SU-DHL-6 (cell line): ENCODE results near the gene RNF19B.

Experiments
- H2AFZ ChIP-seq: fragments of 200-600 bp; sonication (generic); 2 replicates; pipeline ENCODE4 v1.6.1; 2014; ENCODE audit warnings: low read depth, mild to moderate bottlenecking, moderate library complexity, mixed read lengths, antibody characterized with exemption, low read length; ENCODE audit not compliant: severe bottlenecking
- H3F3A ChIP-seq: fragments of 200-600 bp; shearing (Covaris generic); 2 replicates; pipeline ENCODE4 v1.6.0; 2016; ENCODE audit warnings: antibody characterized with exemption, mild to moderate bottlenecking; ENCODE audit not compliant: insufficient read depth
- H3K27ac ChIP-seq: fragments of 200-600 bp; sonication (generic); 2 replicates; pipeline ENCODE4 v1.5.1; 2016; ENCODE audit warnings: low read depth, mild to moderate bottlenecking, low read length, moderate library complexity, mixed read lengths
- H3K27me3 ChIP-seq: fragments of 200-600 bp; sonication (generic), shearing (Covaris generic); 2 replicates; pipeline ENCODE4 v1.6.0; 2014; ENCODE audit warnings: mild to moderate bottlenecking, low read length
- H3K36me3 ChIP-seq: fragments of 200-600 bp; sonication (generic); 2 replicates; pipeline ENCODE4 v1.6.1; 2014; ENCODE audit warnings: mild to moderate bottlenecking, low read length, mixed read lengths
- H3K4me2 ChIP-seq: fragments of 300-600, 200-600 bp; shearing (Covaris generic), sonication (generic); 2 replicates; pipeline ENCODE4 v1.6.0; 2014; ENCODE audit warnings: low read length, low read depth, mild to moderate bottlenecking; ENCODE audit not compliant: poor library complexity, severe bottlenecking
- H3K4me3 ChIP-seq: fragments of 200-600 bp; sonication (generic); 2 replicates; pipeline ENCODE4 v1.5.1; 2014; ENCODE audit warnings: antibody characterized with exemption, low read length, mild to moderate bottlenecking, mixed read lengths; ENCODE audit not compliant: insufficient read depth, poor library complexity, severe bottlenecking
- H3K79me2 ChIP-seq: fragments of 200-600 bp; sonication (generic); 2 replicates; pipeline ENCODE4 v1.6.1; 2014; ENCODE audit warnings: mild to moderate bottlenecking, low read length, moderate library complexity; ENCODE audit not compliant: insufficient read depth
- H3K9ac ChIP-seq: fragments of 200-600 bp; sonication (generic); 2 replicates; pipeline ENCODE4 v1.7.0; 2014; ENCODE audit warnings: mild to moderate bottlenecking, low read length
- H3K9me2 ChIP-seq: fragments of 200-600 bp; sonication (generic); replicated peaks from 2 replicates; pipeline ENCODE4 v1.6.1; 2014; ENCODE audit warnings: low read length; ENCODE audit not compliant: insufficient read depth
- H3K9me3 ChIP-seq: fragments of 200-600 bp; sonication (generic); 2 replicates; pipeline ENCODE4 v1.6.1; 2014; ENCODE audit warnings: low read length, mixed read lengths; ENCODE audit not compliant: insufficient read depth
- H4K20me1 ChIP-seq: fragments of 200-600 bp; sonication (generic); 2 replicates; pipeline ENCODE4 v1.6.1; 2014; ENCODE audit warnings: low read depth, mild to moderate bottlenecking, antibody characterized with exemption, low read length, moderate library complexity, mixed read lengths
- CTCF ChIP-seq: fragments of 200-600 bp; sonication (generic); IDR thresholded peaks from one replicate; pipeline ENCODE4 v1.5.1; 2017; ENCODE audit warnings: antibody characterized with exemption, mild to moderate bottlenecking, low read length, moderate library complexity; ENCODE audit not compliant: insufficient read depth, poor library complexity, severe bottlenecking
- EZH2phosphoT487 ChIP-seq: fragments of 200-600 bp; sonication (generic), shearing (Covaris generic); conservative IDR thresholded peaks from 2 replicates; pipeline ENCODE4 v1.6.1; 2018; ENCODE audit warnings: mild to moderate bottlenecking, antibody characterized with exemption, low read length, moderate library complexity, mixed read lengths

Gene RNF19B

GRCh38 chr1:32948905-32949304 is 15.7 kb downstream of the RNF19B start:
- Histone ChIP-seq H4K20me1 (no peaks in the 10 kb centered on the region), H3K36me3 (no peaks in the 10 kb centered on the region; the same call in 1 of the 2 replicates), H3K79me2 (peaks cover 11% of the 10 kb centered on the region; the same call in 1 of the 2 replicates), H3K9ac (no peak overlapping the region), H2AFZ (no peak overlapping the region), H3K9me2 (no peaks in the 10 kb centered on the region), H3F3A (peaks cover 7% of the 10 kb centered on the region; the same call in 1 of the 2 replicates), H3K27ac (no peak overlapping the region), H3K4me2 (no peak overlapping the region), H3K27me3 (no peaks in the 10 kb centered on the region), H3K4me3 (no peak overlapping the region), H3K9me3 (no peaks in the 10 kb centered on the region)
- TF ChIP-seq CTCF (no peak), EZH2phosphoT487 (no peak)

- H4K20me1 ChIP-seq = no peaks in the 10 kb centered on the region
- no peaks in the 10 kb centered on the region for H3K9me2 ChIP-seq
- no peak overlapping the region for H3K4me2 ChIP-seq
- no peak overlapping the region for H2AFZ ChIP-seq
- H3K9me3 ChIP-seq = no peaks in the 10 kb centered on the region
- H3K27ac ChIP-seq = no peak overlapping the region
- no peaks in the 10 kb centered on the region for H3K27me3 ChIP-seq
- H3K36me3 ChIP-seq = no peaks in the 10 kb centered on the region; the same call in 1 of the 2 replicates
- H3F3A ChIP-seq = peaks cover 7% of the 10 kb centered on the region; the same call in 1 of the 2 replicates
- H3K4me3 ChIP-seq = no peak overlapping the region
- H3K79me2 ChIP-seq = peaks cover 7% of the 10 kb centered on the region; the same call in 1 of the 2 replicates
- no peak overlapping the region for H3K9ac ChIP-seq
- TF ChIP-seq CTCF = no peak
Observed at GRCh38 chr1:32948390-32948722, 16.3 kb downstream of the RNF19B start.

GRCh38 chr1:32947669-32948389 is 16.8 kb downstream of the RNF19B start:
- H3K27me3 ChIP-seq = no peaks in the 10 kb centered on the region
- no peak overlapping the region for H3K4me2 ChIP-seq
- no peaks in the 10 kb centered on the region for H3K9me3 ChIP-seq
- no peak overlapping the region for H3K4me3 ChIP-seq
- H3K9ac ChIP-seq = no peak overlapping the region
- H3F3A ChIP-seq = peaks cover 7% of the 10 kb centered on the region; the same call in 1 of the 2 replicates
- H2AFZ ChIP-seq = no peak overlapping the region
- no peaks in the 10 kb centered on the region; the same call in 1 of the 2 replicates for H3K36me3 ChIP-seq
- H3K27ac ChIP-seq = no peak overlapping the region
- H3K9me2 ChIP-seq = no peaks in the 10 kb centered on the region
- no peaks in the 10 kb centered on the region for H4K20me1 ChIP-seq
- peaks cover 7% of the 10 kb centered on the region; the same call in 1 of the 2 replicates for H3K79me2 ChIP-seq
- no peak for TF ChIP-seq EZH2phosphoT487
- TF ChIP-seq CTCF = no peak
